Stimulated activated CD4-positive, alpha-beta T cell treated with anti-CD3 and anti-CD28 coated beads, Interleukin-4, amount 100 ng/mL, for 48 hours (primary cell): ENCODE data around the gene NSF.

Experiments
- DNase-seq, 2 donors: peaks; one replicate each; pipeline ENCODE4 v3.0.0-alpha.2; 2020; ENCODE audit warnings: low read depth in 2 of 2

Gene NSF

DNA sequence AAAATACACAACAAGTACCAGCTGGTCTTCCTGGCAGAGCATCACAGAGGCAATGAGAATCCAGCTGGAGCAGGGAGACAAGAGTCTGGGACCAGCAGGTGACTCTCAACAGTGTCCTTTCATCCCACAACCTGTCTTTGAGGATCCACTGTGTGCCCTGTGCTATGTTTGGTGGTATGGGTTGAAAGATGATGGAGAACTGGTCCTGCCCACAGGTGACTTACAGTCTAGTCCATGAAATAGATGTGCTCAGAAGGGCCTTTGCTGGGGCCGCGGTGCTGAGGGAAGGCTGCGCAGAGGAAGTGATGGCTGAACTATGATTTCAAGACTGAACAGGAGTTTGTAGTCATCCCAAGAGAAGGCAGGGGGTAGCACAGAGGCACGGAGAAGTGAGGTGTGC, 210.1 kb downstream of the NSF start:
- no peak for DNase-seq

DNA sequence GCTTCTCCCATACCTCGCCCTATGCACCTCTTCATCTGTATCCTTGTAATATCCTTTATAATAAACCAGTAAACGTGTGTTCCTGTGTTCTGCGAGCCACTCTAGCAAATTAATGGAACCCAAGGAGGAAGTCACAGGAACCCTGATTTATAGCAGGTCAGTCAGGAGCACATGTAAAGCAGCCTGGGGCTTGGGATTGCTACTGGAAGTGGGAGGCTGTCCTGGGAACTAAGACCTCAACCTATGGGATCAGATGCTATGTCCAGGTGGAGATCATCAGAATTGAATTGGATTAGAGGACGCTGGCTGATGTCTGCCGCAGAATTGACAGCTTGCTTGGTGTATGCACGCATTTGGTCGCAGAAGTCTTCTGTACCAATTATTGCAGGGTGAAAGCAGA, 212.3 kb downstream of the NSF start:
- DNase-seq = no peak

- no peak for DNase-seq
Measured at GRCh38 chr17:46803544-46803943, 213.1 kb downstream of the NSF start.

- DNase-seq = no peak
Measured at GRCh38 chr17:46805771-46806170, 215.3 kb downstream of the NSF start.
